ENCODE data around the gene ASTN2. TPM values are rescaled to one million over a fixed set of nuclear protein-coding genes. Genes with fewer than 3 reads are reported as not detected.

ASTN2 gene
- total RNA-seq, 2 experiments from 2014 or later, result 1.7 to 4.2 TPM

- no peaks in the 10 kb centered on the region for H4K20me1 ChIP-seq (ENCODE audit: insufficient read depth, low read length)
- no peaks in the 10 kb centered on the region for H3K9me2 ChIP-seq (ENCODE audit: insufficient read depth, low read length)
- intact Hi-C loops (cut with micrococcal nuclease; ENCODE audit: unreplicated experiment), result no loop called here
- H2AFZ ChIP-seq (ENCODE audit: low read length), result no peak overlapping the region
- H3K4me2 ChIP-seq (ENCODE audit: low read length), result no peak overlapping the region
- no peak overlapping the region for H3K4me3 ChIP-seq (ENCODE audit: low read depth, low read length, poor library complexity, severe bottlenecking)
- TF ChIP-seq EZH2phosphoT487 (IDR thresholded peaks at IDR 0.05; ENCODE audit: borderline replicate concordance, low read depth, low read length), result no peak
- TF ChIP-seq CTCF (conservative IDR thresholded peaks at IDR 0.05; ENCODE audit: low read length), result no peak
- no peaks in the 10 kb centered on the region for H3K79me2 ChIP-seq (ENCODE audit: insufficient read depth, low read depth, low read length)
- no TSS peak for BruUV-seq (replicated peaks)
- H3K4me1 ChIP-seq (ENCODE audit: insufficient read depth, low read length, poor library complexity, severe bottlenecking), result no peaks in the 10 kb centered on the region
- no peaks in the 10 kb centered on the region for H3K36me3 ChIP-seq (ENCODE audit: insufficient read depth, low read length)
- ChIA-PET POLR2A (no interaction called here), CTCF (ENCODE audit: unreplicated experiment) (no interaction called here)
- no peak for DNase-seq (ENCODE audit: low spot score)
- no peak overlapping the region for H3K27ac ChIP-seq (ENCODE audit: low read depth, low read length, poor library complexity, severe bottlenecking)
- no peaks in the 10 kb centered on the region for H3K9me3 ChIP-seq (ENCODE audit: low read length)
These were observed 850.5 kb downstream of the ASTN2 start for GRCh38 chr9:116564266-116564793.

DNA sequence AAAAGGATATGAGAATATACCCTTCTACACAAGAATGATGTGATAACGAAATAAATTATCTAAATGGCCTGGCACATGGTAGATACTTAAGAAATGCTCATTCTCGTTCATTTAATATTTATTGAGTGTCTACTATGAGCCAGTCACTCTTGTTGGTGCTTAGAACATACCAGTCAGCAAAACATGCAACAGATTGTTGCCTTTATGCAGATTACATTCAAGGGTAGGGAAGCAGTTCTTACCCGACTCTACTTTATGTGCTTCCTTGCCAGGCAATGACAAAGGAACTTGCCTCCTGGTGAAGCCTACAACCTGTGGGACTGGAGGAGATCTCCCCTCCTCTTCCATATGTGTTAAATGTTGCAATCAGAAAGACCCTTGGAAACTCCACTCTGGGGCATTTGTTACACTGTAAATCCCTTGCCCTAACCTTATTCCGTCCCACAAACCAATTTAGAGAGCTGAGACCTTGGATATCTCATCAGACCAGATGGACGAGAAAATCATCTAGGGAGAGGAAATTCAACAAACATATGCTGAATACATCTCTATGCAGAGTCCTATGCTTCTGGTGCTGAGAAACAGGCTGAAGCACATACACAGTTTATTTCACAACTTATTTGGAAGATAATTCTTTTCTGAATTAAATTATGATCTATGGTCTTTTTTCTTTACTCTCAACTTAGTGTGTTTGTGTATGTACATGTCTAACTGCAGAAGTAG, 855.9 kb downstream of the ASTN2 start:
- no peak for DNase-seq (ENCODE audit: low spot score)
- H3K4me1 ChIP-seq (ENCODE audit: insufficient read depth, low read length, poor library complexity, severe bottlenecking), result no peaks in the 10 kb centered on the region
- no peak overlapping the region for H2AFZ ChIP-seq (ENCODE audit: low read length)
- H3K79me2 ChIP-seq (ENCODE audit: insufficient read depth, low read depth, low read length), result no peaks in the 10 kb centered on the region
- H3K36me3 ChIP-seq (ENCODE audit: insufficient read depth, low read length), result no peaks in the 10 kb centered on the region
- BruUV-seq (replicated peaks), result no TSS peak
- no peaks in the 10 kb centered on the region for H3K9me2 ChIP-seq (ENCODE audit: insufficient read depth, low read length)
- no peaks in the 10 kb centered on the region for H3K9me3 ChIP-seq (ENCODE audit: low read length)
- intact Hi-C loops (cut with micrococcal nuclease; ENCODE audit: unreplicated experiment), result no loop called here
- H3K27ac ChIP-seq (ENCODE audit: low read depth, low read length, poor library complexity, severe bottlenecking), result no peak overlapping the region
- ChIA-PET POLR2A (interaction anchor here (0.6 kb wide), 1 partner anchor 38 kb away, joined by 7 read pairs; no protein-coding TSS in a partner anchor), CTCF (ENCODE audit: unreplicated experiment) (no interaction called here)
- no peak overlapping the region for H3K4me3 ChIP-seq (ENCODE audit: low read depth, low read length, poor library complexity, severe bottlenecking)
- H4K20me1 ChIP-seq (ENCODE audit: insufficient read depth, low read length), result no peaks in the 10 kb centered on the region
- H3K4me2 ChIP-seq (ENCODE audit: low read length), result no peak overlapping the region
- TF ChIP-seq CTCF (conservative IDR thresholded peaks at IDR 0.05; ENCODE audit: low read length) (no peak), EZH2phosphoT487 (IDR thresholded peaks at IDR 0.05; ENCODE audit: borderline replicate concordance, low read depth, low read length) (no peak)

DNA sequence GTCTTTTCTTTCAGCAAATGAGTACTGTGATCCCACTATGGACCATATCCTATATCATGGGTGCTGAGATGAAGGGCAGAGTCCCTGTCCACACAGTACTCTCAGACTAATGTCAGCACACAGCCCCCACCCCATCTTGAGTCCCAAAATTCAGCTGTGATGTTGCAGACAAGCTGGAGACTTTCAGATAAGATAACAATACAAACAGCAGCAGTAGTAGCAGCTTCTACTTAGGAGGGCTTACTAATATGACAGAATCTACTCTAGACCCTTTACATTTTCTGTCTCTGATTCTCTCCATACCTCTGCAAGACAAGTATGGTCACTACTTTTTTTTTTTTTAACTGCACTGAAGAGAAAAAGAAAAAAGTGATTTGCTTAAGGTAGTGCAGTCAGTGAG, 856.8 kb downstream of the ASTN2 start:
- intact Hi-C loops (cut with micrococcal nuclease; ENCODE audit: unreplicated experiment), result no loop called here
- no peak overlapping the region for H3K4me3 ChIP-seq (ENCODE audit: low read depth, low read length, poor library complexity, severe bottlenecking)
- H3K4me1 ChIP-seq (ENCODE audit: insufficient read depth, low read length, poor library complexity, severe bottlenecking), result no peaks in the 10 kb centered on the region
- no peak for TF ChIP-seq EZH2phosphoT487 (IDR thresholded peaks at IDR 0.05; ENCODE audit: borderline replicate concordance, low read depth, low read length)
- TF ChIP-seq CTCF (conservative IDR thresholded peaks at IDR 0.05; ENCODE audit: low read length), result no peak
- H3K27ac ChIP-seq (ENCODE audit: low read depth, low read length, poor library complexity, severe bottlenecking), result no peak overlapping the region
- H3K9me2 ChIP-seq (ENCODE audit: insufficient read depth, low read length), result no peaks in the 10 kb centered on the region
- CTCF ChIA-PET (ENCODE audit: unreplicated experiment), result no interaction called here
- no peak overlapping the region for H2AFZ ChIP-seq (ENCODE audit: low read length)
- H3K79me2 ChIP-seq (ENCODE audit: insufficient read depth, low read depth, low read length), result no peaks in the 10 kb centered on the region
- no peaks in the 10 kb centered on the region for H4K20me1 ChIP-seq (ENCODE audit: insufficient read depth, low read length)
- H3K4me2 ChIP-seq (ENCODE audit: low read length), result no peak overlapping the region
- H3K9me3 ChIP-seq (ENCODE audit: low read length), result no peaks in the 10 kb centered on the region
- H3K36me3 ChIP-seq (ENCODE audit: insufficient read depth, low read length), result no peaks in the 10 kb centered on the region
- BruUV-seq (replicated peaks), result no TSS peak
- POLR2A ChIA-PET, result no interaction called here
- DNase-seq (ENCODE audit: low spot score), result no peak
